Measurements from ENCODE around the gene TRIM2. TPM values are rescaled to one million over a fixed set of nuclear protein-coding genes. Genes with fewer than 3 reads are reported as not detected.

TRIM2 gene
- total and polyA plus RNA-seq, 8 donors: 11.0 to 39.2 (median 21.4) TPM

DNA sequence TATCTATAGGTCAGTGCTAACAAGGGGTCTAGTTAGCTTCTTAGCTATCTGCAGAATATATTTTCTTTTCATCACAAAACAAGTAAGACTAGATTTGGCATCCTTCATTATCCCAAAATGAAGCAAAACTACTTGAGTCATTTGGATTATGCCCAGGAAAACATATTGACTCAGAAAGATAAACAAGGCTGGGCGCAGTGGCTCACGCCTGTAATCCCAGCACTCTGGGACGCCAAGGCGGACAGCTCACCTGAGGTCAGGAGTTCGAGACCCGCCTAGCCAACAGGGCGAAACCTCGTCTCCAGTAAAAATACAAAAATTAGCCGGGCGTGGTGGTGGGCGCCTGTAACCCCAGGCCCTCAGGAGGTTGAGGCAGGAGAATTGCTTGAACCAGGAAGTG is 122.3 kb downstream of the TRIM2 start:
- H3K27me3 ChIP-seq: no peaks in the 10 kb centered on the region
- H3K4me1 ChIP-seq: no peaks in the 10 kb centered on the region
- DNase-seq (no peak), FAIRE-seq (no peak), ATAC-seq (no peak)
- 87 to 91% methylated on average over 11 of the region's 11 CpGs for WGBS, 2 donors
- H3K4me3 ChIP-seq: no peak overlapping the region
- intact Hi-C loops (cut with DNase I): no loop called here
- H3K9me3 ChIP-seq: no peaks in the 10 kb centered on the region
- no peak overlapping the region for H3K27ac ChIP-seq
- H3K36me3 ChIP-seq: peaks cover 0 to 16% (median 0%) of the 10 kb centered on the region in 3 donors
- TF ChIP-seq, protein P1, sequence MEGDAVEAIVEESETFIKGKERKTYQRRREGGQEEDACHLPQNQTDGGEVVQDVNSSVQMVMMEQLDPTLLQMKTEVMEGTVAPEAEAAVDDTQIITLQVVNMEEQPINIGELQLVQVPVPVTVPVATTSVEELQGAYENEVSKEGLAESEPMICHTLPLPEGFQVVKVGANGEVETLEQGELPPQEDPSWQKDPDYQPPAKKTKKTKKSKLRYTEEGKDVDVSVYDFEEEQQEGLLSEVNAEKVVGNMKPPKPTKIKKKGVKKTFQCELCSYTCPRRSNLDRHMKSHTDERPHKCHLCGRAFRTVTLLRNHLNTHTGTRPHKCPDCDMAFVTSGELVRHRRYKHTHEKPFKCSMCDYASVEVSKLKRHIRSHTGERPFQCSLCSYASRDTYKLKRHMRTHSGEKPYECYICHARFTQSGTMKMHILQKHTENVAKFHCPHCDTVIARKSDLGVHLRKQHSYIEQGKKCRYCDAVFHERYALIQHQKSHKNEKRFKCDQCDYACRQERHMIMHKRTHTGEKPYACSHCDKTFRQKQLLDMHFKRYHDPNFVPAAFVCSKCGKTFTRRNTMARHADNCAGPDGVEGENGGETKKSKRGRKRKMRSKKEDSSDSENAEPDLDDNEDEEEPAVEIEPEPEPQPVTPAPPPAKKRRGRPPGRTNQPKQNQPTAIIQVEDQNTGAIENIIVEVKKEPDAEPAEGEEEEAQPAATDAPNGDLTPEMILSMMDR (IDR thresholded peaks at IDR 0.05): no peak

DNA sequence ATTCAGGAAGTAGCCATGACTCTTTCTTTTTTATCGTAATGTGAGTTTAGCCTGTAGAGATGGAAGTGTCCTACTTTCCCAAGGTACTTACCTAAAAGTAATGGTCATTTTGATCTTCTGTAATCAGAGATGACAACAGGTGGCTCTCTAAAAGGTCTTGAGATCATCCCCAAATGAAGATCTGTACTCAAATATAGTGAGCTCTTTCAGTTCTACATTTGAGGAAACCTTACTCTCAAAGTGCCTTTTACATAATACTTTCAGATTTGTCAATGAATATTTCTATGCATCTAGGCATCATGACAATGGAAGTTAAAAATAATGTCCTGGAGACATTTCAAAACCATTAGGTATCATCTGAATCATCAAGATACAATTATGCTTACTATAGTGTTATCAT is 123.0 kb downstream of the TRIM2 start:
- H3K36me3 ChIP-seq: peaks cover 0 to 16% (median 0%) of the 10 kb centered on the region in 3 donors
- intact Hi-C loops (cut with DNase I): no loop called here
- TF ChIP-seq, protein P1 (IDR thresholded peaks at IDR 0.05): no peak
- no peaks in the 10 kb centered on the region for H3K9me3 ChIP-seq
- H3K4me3 ChIP-seq: no peak overlapping the region
- no peaks in the 10 kb centered on the region for H3K4me1 ChIP-seq
- no peak overlapping the region for H3K27ac ChIP-seq
- FAIRE-seq: no peak
- no peaks in the 10 kb centered on the region for H3K27me3 ChIP-seq
- ATAC-seq: no peak
- no peak for DNase-seq
- 90 to 100% methylated on average over 1 of the region's 1 CpG for WGBS, 2 donors

DNA sequence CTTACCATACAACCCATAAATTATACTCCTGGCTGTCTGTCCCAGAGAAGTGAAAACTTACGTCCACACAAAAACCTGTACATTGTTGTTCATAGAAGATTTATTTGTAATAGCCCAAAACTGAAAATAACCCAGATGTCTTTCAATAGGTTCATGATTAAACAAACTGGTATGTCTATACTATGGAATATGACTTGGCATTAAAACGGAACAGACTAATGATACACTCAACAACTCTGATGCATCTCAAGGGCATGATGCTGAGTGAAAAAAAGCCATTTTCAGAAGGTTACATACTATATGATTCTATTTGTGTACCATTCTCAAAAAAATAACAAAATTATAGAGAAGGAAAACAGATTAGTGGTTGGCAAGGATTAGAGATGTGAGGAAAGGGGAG is 128.7 kb downstream of the TRIM2 start:
- no peaks in the 10 kb centered on the region for H3K9me3 ChIP-seq
- no peaks in the 10 kb centered on the region for H3K4me1 ChIP-seq
- no peak for ATAC-seq
- peaks cover 0 to 20% (median 0%) of the 10 kb centered on the region in 3 donors for H3K36me3 ChIP-seq
- H3K27ac ChIP-seq: no peak overlapping the region
- no peak for DNase-seq
- TF ChIP-seq, protein P1 (IDR thresholded peaks at IDR 0.05): no peak
- H3K4me3 ChIP-seq: no peak overlapping the region
- FAIRE-seq: no peak
- intact Hi-C loops (cut with DNase I): no loop called here
- 94 to 95% methylated on average over 2 of the region's 2 CpGs for WGBS, 2 donors
- H3K27me3 ChIP-seq: no peaks in the 10 kb centered on the region

DNA sequence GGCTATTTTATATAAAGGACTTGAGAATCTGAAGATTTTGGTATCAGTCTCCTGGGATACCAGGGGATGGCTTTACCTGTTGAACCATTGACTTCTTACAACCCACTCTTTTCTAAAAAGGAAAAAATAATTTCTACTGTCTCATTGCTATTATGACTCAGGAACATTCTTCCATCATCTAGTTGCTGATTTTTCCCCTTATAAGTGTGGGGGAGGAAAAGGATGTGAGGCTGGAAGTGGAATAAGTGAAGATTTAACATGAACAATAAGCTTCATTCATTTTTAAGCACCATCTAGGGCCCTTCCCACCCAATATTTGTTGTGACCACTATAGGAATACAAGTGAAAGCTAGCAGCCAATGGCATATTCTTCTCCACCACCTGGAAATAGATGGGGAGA is 129.6 kb downstream of the TRIM2 start:
- Histone ChIP-seq H3K36me3 (peaks cover 0 to 20% (median 0%) of the 10 kb centered on the region in 3 donors), H3K27ac (no peak overlapping the region)
- FAIRE-seq: no peak

DNA sequence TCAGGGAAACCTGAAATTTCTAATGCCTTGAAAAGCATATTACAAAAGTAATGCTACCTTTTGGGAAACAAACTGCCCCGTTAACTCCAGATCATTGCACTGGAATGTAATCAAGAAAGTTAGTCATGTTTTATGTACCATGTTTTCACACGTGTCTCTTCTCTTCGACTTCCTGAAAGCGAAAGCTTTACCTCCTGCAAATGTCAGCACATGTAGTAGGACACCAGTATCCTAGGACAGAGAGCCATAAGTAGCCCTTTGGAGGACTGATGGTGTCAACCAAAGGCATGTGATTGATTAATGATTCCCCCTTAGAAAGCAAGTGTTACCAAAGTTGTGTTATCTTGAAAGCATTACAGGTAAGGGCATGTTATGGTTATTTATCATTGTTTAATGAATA is 131.4 kb downstream of the TRIM2 start:
- H3K27me3 ChIP-seq: no peaks in the 10 kb centered on the region
- no peak overlapping the region for H3K27ac ChIP-seq
- WGBS, 2 donors: 70 to 79% methylated on average over 4 of the region's 4 CpGs
- DNase-seq: no peak
- H3K36me3 ChIP-seq: peaks cover 0 to 14% (median 0%) of the 10 kb centered on the region in 3 donors
- H3K4me1 ChIP-seq: no peaks in the 10 kb centered on the region
- ATAC-seq: no peak
- no peak overlapping the region for H3K4me3 ChIP-seq
- TF ChIP-seq, protein P1 (IDR thresholded peaks at IDR 0.05): no peak
- intact Hi-C loops (cut with DNase I): no loop called here
- no peak for FAIRE-seq
- no peaks in the 10 kb centered on the region for H3K9me3 ChIP-seq

More for the DNA sequence above, 129.6 kb downstream of the TRIM2 start:
- Histone ChIP-seq H3K4me1 (no peaks in the 10 kb centered on the region), H3K9me3 (no peaks in the 10 kb centered on the region), H3K27me3 (no peaks in the 10 kb centered on the region), H3K4me3 (no peak overlapping the region)
- TF ChIP-seq, protein P1 (IDR thresholded peaks at IDR 0.05): no peak
- ATAC-seq (no peak), DNase-seq (no peak)
- intact Hi-C loops (cut with DNase I): no loop called here
